A673 (cell line): Measurements from ENCODE around the gene SMIM38. TPM values are rescaled to one million over a fixed set of nuclear protein-coding genes. Genes with fewer than 3 reads are reported as not detected.
"Not testable (repeated sequence)": the region's sequence is repeated elsewhere in the genome, so short reads cannot be mapped to it uniquely, and the experiment has no call there.

Source experiments
- BruUV-seq: library from RNA; stranded (reverse); fragments of 400-500 nt; replicated peaks from 2 replicates; lab custom pipeline; 2021; lab: Mats Ljungman, UMichigan
- CTCF ChIA-PET: fragments of 300-600 bp; sonication (Branson Sonifier 250); formaldehyde crosslinking; loops from one replicate; lab custom pipeline; 2022; ENCODE audit warnings: antibody characterized with exemption; lab: Charles Lee
- POLR2A ChIA-PET: fragments of 300-600 bp; sonication (Branson Sonifier 250); formaldehyde crosslinking; loops from one replicate; lab custom pipeline; 2022; ENCODE audit warnings: antibody characterized with exemption; ENCODE audit not compliant: low non-redundant PET; lab: Charles Lee
- DNase-seq: peaks from one replicate; pipeline ENCODE4 v3.0.0-alpha.2; 2015; ENCODE audit warnings: low spot score
- H3K27ac ChIP-seq: fragments of 200-600 bp; sonication (generic); 2 replicates; pipeline ENCODE4 v1.5.1; 2016; ENCODE audit warnings: mixed run types, low read depth, mild to moderate bottlenecking, mixed read lengths, antibody characterized with exemption, low read length; ENCODE audit not compliant: poor library complexity, severe bottlenecking
- H3K27me3 ChIP-seq: fragments of 200-600 bp; sonication (generic); replicated peaks from 2 replicates; pipeline ENCODE4 v1.6.1; 2017; ENCODE audit warnings: mixed run types, low read depth, mild to moderate bottlenecking, mixed read lengths, antibody characterized with exemption, low read length; ENCODE audit not compliant: insufficient read depth, poor library complexity
- H3K36me3 ChIP-seq: fragments of 200-600 bp; sonication (generic); 2 replicates; pipeline ENCODE4 v1.6.1; 2016; ENCODE audit warnings: mixed run types, mild to moderate bottlenecking, mixed read lengths, antibody characterized with exemption, low read length; ENCODE audit not compliant: insufficient read depth, poor library complexity, severe bottlenecking
- H3K4me1 ChIP-seq: fragments of 200-600 bp; sonication (generic); 2 replicates; pipeline ENCODE4 v1.6.1; 2017; ENCODE audit warnings: mixed run types, mild to moderate bottlenecking, mixed read lengths, antibody characterized with exemption, low read length; ENCODE audit not compliant: insufficient read depth, poor library complexity, severe bottlenecking
- H3K4me3 ChIP-seq: fragments of 200-600 bp; sonication (generic); 2 replicates; pipeline ENCODE4 v1.5.1; 2016; ENCODE audit warnings: low read depth, mixed run types, mild to moderate bottlenecking, mixed read lengths, low read length; ENCODE audit not compliant: poor library complexity, severe bottlenecking
- H3K9me3 ChIP-seq: fragments of 200-600 bp; sonication (generic); 2 replicates; pipeline ENCODE4 v1.6.1; 2016; ENCODE audit warnings: mixed run types, low read depth, mild to moderate bottlenecking, mixed read lengths, antibody characterized with exemption, low read length; ENCODE audit not compliant: poor library complexity, severe bottlenecking
- CTCF ChIP-seq: fragments of 300-800, 200-600 bp; sonication (generic); conservative IDR thresholded peaks from 2 replicates; pipeline ENCODE4 v1.5.1; 2017; ENCODE audit warnings: low read depth, mild to moderate bottlenecking, antibody characterized with exemption, low read length, moderate library complexity, mixed read lengths
- EZH2 ChIP-seq: fragments of 200-600 bp; sonication (generic); IDR thresholded peaks from 2 replicates; pipeline ENCODE4 v1.6.1; 2017; ENCODE audit warnings: borderline replicate concordance, low read depth, mild to moderate bottlenecking, mixed read lengths, antibody characterized with exemption, low read length; ENCODE audit not compliant: poor library complexity, severe bottlenecking
- intact Hi-C: fragments of 100-400 bp; cut with micrococcal nuclease; formaldehyde crosslinking; loops from one replicate; pipeline ENCODE4 v1.10.0; 2022; ENCODE audit not compliant: unreplicated experiment
- total RNA-seq: library from RNA; stranded (reverse); gene quantifications from 2 replicates; pipeline ENCODE4 v1.2.3, GENCODE V29; 2021

Gene SMIM38
- total RNA-seq, 1 experiment from 2014 or later: 0.88 TPM

DNA sequence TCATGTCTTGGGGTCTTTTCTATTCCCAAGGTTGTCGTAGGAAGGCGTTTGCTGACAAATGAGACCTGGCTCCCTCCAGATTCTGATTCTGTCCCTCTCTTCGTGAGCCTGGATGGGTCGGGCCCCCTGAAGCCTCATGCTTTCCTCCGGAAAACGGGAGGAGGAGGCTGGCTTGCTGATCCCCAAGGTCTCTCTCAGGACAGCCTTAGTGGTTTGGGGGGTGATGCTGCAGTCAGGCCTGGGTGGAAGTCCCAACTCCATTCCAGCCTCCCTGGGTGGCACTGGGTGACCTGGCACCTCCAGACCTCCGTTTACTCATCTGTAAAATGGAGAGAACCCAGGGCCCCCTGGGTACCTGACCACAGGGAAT, 23.4 kb upstream of the SMIM38 start:
- Histone ChIP-seq H3K36me3 (peaks cover 4% of the 10 kb centered on the region), H3K9me3 (peaks cover 29% of the 10 kb centered on the region), H3K27ac (peak overlapping the region; percentile 91), H3K27me3 (no peaks in the 10 kb centered on the region), H3K4me1 (peaks cover 28% of the 10 kb centered on the region), H3K4me3 (no peak overlapping the region)
- no TSS peak for BruUV-seq
- intact Hi-C loops: loop anchor here (5.0 kb wide), 1 partner anchor 75 kb away; no protein-coding TSS in a partner anchor
- CTCF ChIA-PET: interaction anchor here (0.6 to 1.6 kb wide), 13 partner anchors 7 to 538 kb away, joined by 3 to 7 read pairs (median 5); no protein-coding TSS in a partner anchor
- POLR2A ChIA-PET: no interaction called here
- TF ChIP-seq CTCF (no peak), EZH2 (no peak)
- DNase-seq: no peak

DNA sequence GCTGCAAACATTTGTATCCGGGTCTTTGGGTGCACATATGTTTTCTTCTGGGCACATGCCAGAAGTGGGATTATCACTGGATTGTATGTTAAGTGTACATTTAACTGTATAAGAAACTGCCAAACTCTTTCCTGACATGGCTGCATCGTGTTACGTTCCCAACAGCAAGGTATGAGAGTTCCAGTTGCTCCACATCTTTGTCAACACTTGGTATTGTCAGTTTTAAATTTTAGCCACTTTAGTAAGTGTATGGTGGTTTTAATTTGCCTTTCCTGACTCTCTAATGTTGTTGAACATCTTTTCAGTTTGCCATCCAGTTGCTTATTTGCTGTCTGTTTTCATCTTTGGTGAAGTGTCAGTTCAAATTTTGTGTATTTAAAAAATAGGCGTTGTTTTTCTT, 22.5 kb upstream of the SMIM38 start:
- TF ChIP-seq CTCF (no peak), EZH2 (no peak)
- no TSS peak for BruUV-seq
- Histone ChIP-seq H3K9me3 (peaks cover 23% of the 10 kb centered on the region), H3K4me3 (no peak overlapping the region), H3K4me1 (peaks cover 28% of the 10 kb centered on the region), H3K36me3 (no peaks in the 10 kb centered on the region), H3K27me3 (no peaks in the 10 kb centered on the region), H3K27ac (no peak overlapping the region)
- intact Hi-C loops: loop anchor here (5.0 kb wide), 1 partner anchor 74 kb away; no protein-coding TSS in a partner anchor
- CTCF ChIA-PET: no interaction called here
- POLR2A ChIA-PET: no interaction called here
- DNase-seq: no peak

GRCh38 chr11:69134182-69134581, 21.6 kb upstream of the SMIM38 start:
- Histone ChIP-seq H3K4me1 (peaks cover 28% of the 10 kb centered on the region), H3K9me3 (peaks cover 14% of the 10 kb centered on the region)
- BruUV-seq, H3K36me3 ChIP-seq, H3K27ac ChIP-seq, CTCF ChIA-PET, DNase-seq, H3K4me3 ChIP-seq, H3K27me3 ChIP-seq: not testable (repeated sequence)
- POLR2A ChIA-PET: interaction anchor here (0.5 kb wide), 2 partner anchors 72 to 228 kb away, joined by 4 to 7 read pairs; no protein-coding TSS in a partner anchor
- intact Hi-C loops: loop anchor here (5.0 kb wide), 1 partner anchor 73 kb away; no protein-coding TSS in a partner anchor

DNA sequence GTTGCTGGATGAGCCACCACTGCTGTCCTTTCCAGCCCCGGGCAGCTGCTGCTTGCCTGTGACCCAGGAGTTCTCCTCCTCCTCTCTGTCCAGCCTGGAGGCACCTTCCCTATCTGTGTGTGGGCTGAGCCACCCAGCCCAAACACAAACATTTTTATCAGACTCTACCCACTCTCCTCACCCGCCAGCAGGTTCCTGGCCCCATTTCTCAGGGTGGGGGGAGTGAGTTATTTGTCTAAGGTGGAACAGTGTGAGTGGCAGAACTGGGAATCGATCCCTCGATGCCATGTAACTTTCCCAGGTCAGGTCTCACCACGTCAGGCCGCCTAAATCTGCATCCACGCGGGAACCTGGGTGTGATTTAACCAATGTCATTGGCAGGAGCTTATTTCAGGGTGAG, 20.8 kb upstream of the SMIM38 start:
- Histone ChIP-seq H3K4me1 (peaks cover 25% of the 10 kb centered on the region), H3K27me3 (no peaks in the 10 kb centered on the region), H3K9me3 (peaks cover 13% of the 10 kb centered on the region), H3K36me3 (no peaks in the 10 kb centered on the region), H3K27ac (no peak overlapping the region), H3K4me3 (no peak overlapping the region)
- CTCF ChIA-PET: no interaction called here
- POLR2A ChIA-PET: no interaction called here
- no peak for DNase-seq
- no TSS peak for BruUV-seq
- intact Hi-C loops: loop anchor here (5.0 kb wide), 1 partner anchor 72 kb away; no protein-coding TSS in a partner anchor
- no peak for TF ChIP-seq EZH2
- TF ChIP-seq CTCF: no peak
